Measurements from ENCODE around the gene FOXI1.

DNA sequence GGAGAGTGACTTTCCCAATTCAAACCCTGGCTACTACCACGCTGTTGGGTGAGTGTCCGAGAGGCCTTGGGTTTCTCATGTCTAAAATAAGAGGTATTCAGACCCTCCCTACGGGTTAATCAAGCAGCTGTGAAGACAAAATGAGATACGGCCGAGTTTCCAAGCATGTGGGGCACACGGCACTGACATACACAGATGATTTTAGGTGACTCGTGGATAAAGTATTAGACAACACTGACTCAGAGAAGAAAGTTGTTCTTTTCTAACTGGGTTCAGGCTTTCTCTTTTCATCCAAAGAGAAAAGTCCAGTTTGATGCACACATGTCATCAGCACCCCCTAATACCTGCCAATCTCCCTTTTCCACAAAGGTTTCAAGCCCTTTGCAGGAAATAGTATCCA is 15.6 kb downstream of the FOXI1 start:
- TF ChIP-seq EP300 (IDR thresholded peaks at IDR 0.05) (no peak), POLR2A (IDR thresholded peaks at IDR 0.05) (no peak)

Data from suprapubic skin (tissue), 2 donors.